Astrocyte (in vitro differentiated cells and primary cell): ENCODE results near the gene SMTN. TPM values are rescaled to one million over a fixed set of nuclear protein-coding genes. Genes with fewer than 3 reads are reported as not detected.

Experiments used
- DNase-seq: peaks from one replicate; pipeline ENCODE4 v3.0.0-alpha.2; 2010; ENCODE audit warnings: low read depth
- FAIRE-seq: peaks from 2 replicates; lab custom pipeline; 2011; peaks lifted over from hg19 to GRCh38; lab: Jason Lieb, UNC
- H2AFZ ChIP-seq: 2 replicates; pipeline ENCODE4 v1.6.0; 2012; ENCODE audit warnings: low read depth, low read length, inconsistent platforms
- H3K27ac ChIP-seq: 2 replicates; pipeline ENCODE4 v1.5.1; 2011; ENCODE audit warnings: low read depth, low read length, inconsistent platforms
- H3K27me3 ChIP-seq: 2 replicates; pipeline ENCODE4 v1.6.0; 2011; ENCODE audit warnings: low read length, inconsistent platforms; ENCODE audit not compliant: insufficient read depth
- H3K36me3 ChIP-seq: 2 replicates; pipeline ENCODE4 v1.5.1; 2011; ENCODE audit warnings: low read length, inconsistent platforms; ENCODE audit not compliant: insufficient read depth
- H3K4me1 ChIP-seq: 2 replicates; pipeline ENCODE4 v1.5.1; 2011; ENCODE audit warnings: low read length, inconsistent platforms; ENCODE audit not compliant: insufficient read depth
- H3K4me2 ChIP-seq: 2 replicates; pipeline ENCODE4 v1.6.0; 2012; ENCODE audit warnings: low read length, inconsistent platforms
- H3K4me3 ChIP-seq: 2 replicates; pipeline ENCODE4 v1.5.1; 2011; ENCODE audit warnings: low read depth, mild to moderate bottlenecking, low read length, inconsistent platforms; ENCODE audit not compliant: insufficient read depth
- H3K79me2 ChIP-seq: 2 replicates; pipeline ENCODE4 v1.6.0; 2012; ENCODE audit warnings: mild to moderate bottlenecking, low read length, inconsistent platforms; ENCODE audit not compliant: insufficient read depth
- H3K9ac ChIP-seq: 2 replicates; pipeline ENCODE4 v1.6.0; 2012; ENCODE audit warnings: mild to moderate bottlenecking, low read length, inconsistent platforms
- H3K9me3 ChIP-seq: 2 replicates; pipeline ENCODE4 v1.5.1; 2012; ENCODE audit warnings: low read depth, mild to moderate bottlenecking, low read length, inconsistent platforms; ENCODE audit not compliant: insufficient read depth
- H4K20me1 ChIP-seq: 2 replicates; pipeline ENCODE4 v1.6.0; 2012; ENCODE audit warnings: low read length, inconsistent platforms; ENCODE audit not compliant: insufficient read depth
- H3K27ac Mint-ChIP-seq: one replicate; pipeline ENCODE4 v1.8.0; 2021; ENCODE audit warnings: mild to moderate bottlenecking, mixed read lengths; ENCODE audit not compliant: unreplicated experiment
- H3K27me3 Mint-ChIP-seq: one replicate; pipeline ENCODE4 v1.8.0; 2021; ENCODE audit warnings: low read depth, mixed read lengths; ENCODE audit not compliant: unreplicated experiment
- H3K36me3 Mint-ChIP-seq: one replicate; pipeline ENCODE4 v1.8.0; 2021; ENCODE audit warnings: low read depth, mixed read lengths; ENCODE audit not compliant: unreplicated experiment
- H3K4me1 Mint-ChIP-seq: one replicate; pipeline ENCODE4 v1.8.0; 2021; ENCODE audit warnings: low read depth, mixed read lengths; ENCODE audit not compliant: unreplicated experiment
- H3K4me3 Mint-ChIP-seq: one replicate; pipeline ENCODE4 v1.8.0; 2021; ENCODE audit warnings: mild to moderate bottlenecking, moderate library complexity, mixed read lengths; ENCODE audit not compliant: unreplicated experiment
- H3K9me3 Mint-ChIP-seq: one replicate; pipeline ENCODE4 v1.8.0; 2021; ENCODE audit warnings: mild to moderate bottlenecking, mixed read lengths; ENCODE audit not compliant: unreplicated experiment
- CTCF ChIP-seq: IDR thresholded peaks from 2 replicates; pipeline ENCODE4 v1.5.1; 2011; ENCODE audit warnings: low read depth, mild to moderate bottlenecking, inconsistent platforms, low read length, moderate library complexity; ENCODE audit not compliant: insufficient read depth
- EZH2 ChIP-seq: IDR thresholded peaks from 2 replicates; pipeline ENCODE4 v1.6.1; 2012; ENCODE audit warnings: mild to moderate bottlenecking, low read length, inconsistent platforms; ENCODE audit not compliant: insufficient read depth
- total RNA-seq: library from RNA; stranded (reverse); gene quantifications from 2 replicates; pipeline ENCODE4 v1.2.1, GENCODE V29; 2021

The SMTN gene
- total RNA-seq, 1 donor from 2014 or later, result 98.9 TPM

DNA sequence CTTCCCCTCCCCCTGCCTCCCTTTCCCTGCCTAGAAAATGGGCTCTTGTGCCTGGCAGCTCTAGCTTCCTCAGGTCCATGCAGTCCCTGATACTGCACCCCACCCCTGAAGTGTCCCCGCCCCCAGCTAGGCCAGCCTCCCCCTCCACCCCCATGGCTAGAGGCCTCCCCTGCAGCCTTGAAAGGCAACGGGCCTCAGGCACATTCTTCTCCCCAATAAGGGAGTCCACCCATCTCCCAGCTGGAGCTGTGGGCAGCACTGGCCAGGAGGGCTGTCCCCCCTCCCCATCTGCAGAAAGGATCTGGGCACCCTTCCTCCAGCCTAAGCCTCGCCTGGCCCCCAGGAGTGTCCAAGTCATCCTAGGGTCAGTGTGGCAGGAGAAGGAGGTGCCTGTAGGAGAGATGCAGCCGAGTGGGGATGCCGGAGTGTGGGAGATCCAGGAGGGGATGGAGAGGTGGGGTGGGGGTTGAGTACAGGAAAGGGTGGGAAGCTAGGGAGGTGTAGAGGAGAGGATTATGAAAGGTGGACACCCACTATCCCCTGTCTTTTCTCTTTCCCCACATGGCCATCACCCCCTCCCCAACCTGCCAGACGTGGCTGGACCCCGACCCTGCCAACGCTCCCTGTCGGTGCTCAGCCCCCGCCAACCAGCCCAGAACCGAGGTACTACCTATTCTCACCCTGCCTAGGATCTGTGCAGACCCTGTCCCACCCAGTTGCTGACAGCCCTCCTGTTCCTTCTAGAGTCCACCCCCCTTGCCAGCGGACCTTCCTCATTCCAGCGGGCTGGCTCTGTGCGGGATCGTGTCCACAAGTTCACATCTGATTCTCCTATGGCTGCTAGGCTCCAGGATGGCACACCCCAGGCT, 9.3 kb downstream of the SMTN start:
- Mint-ChIP-seq H3K36me3 (peaks cover 16% of the 10 kb centered on the region), H3K27ac (no peak overlapping the region), H3K27me3 (no peaks in the 10 kb centered on the region), H3K4me1 (peaks cover 4% of the 10 kb centered on the region), H3K9me3 (no peaks in the 10 kb centered on the region), H3K4me3 (no peak overlapping the region)
- Histone ChIP-seq H3K9ac (no peak overlapping the region), H3K4me3 (no peak overlapping the region), H2AFZ (no peak overlapping the region), H3K4me1 (peaks cover 9% of the 10 kb centered on the region), H3K27ac (no peak overlapping the region), H3K79me2 (peaks cover 33% of the 10 kb centered on the region), H3K9me3 (no peaks in the 10 kb centered on the region), H3K4me2 (no peak overlapping the region), H3K36me3 (peaks cover 44% of the 10 kb centered on the region), H3K27me3 (no peaks in the 10 kb centered on the region), H4K20me1 (peaks cover 77% of the 10 kb centered on the region)
- DNase-seq (no peak), FAIRE-seq (no peak)
- TF ChIP-seq EZH2 (no peak), CTCF (no peak)

- H3K36me3 Mint-ChIP-seq, result peaks cover 25% of the 10 kb centered on the region
- TF ChIP-seq EZH2 (no peak), CTCF (no peak)
- peaks cover 81% of the 10 kb centered on the region for H4K20me1 ChIP-seq
- H3K27ac Mint-ChIP-seq, result no peak overlapping the region
- peaks cover 24% of the 10 kb centered on the region for H3K79me2 ChIP-seq
- H3K36me3 ChIP-seq, result peaks cover 46% of the 10 kb centered on the region
- H3K9me3 Mint-ChIP-seq, result no peaks in the 10 kb centered on the region
- H3K27me3 Mint-ChIP-seq, result no peaks in the 10 kb centered on the region
- peaks cover under 1% of the 10 kb centered on the region for H3K4me1 ChIP-seq
- no peak overlapping the region for H3K27ac ChIP-seq
- no peak overlapping the region for H3K4me2 ChIP-seq
- FAIRE-seq (no peak), DNase-seq (no peak)
- peaks cover 3% of the 10 kb centered on the region for H3K4me1 Mint-ChIP-seq
- no peak overlapping the region for H2AFZ ChIP-seq
- no peaks in the 10 kb centered on the region for H3K27me3 ChIP-seq
- H3K9me3 ChIP-seq, result no peaks in the 10 kb centered on the region
- no peak overlapping the region for H3K9ac ChIP-seq
- H3K4me3 Mint-ChIP-seq, result no peak overlapping the region
- no peak overlapping the region for H3K4me3 ChIP-seq
These were observed 10.2 kb downstream of the SMTN start for GRCh38 chr22:31091106-31091975.
